Ovary (tissue), 9 donors: Measurements from ENCODE around the gene ELL2. TPM values are rescaled to one million over a fixed set of nuclear protein-coding genes. Genes with fewer than 3 reads are reported as not detected.
"Not testable (repeated sequence)": the region's sequence is repeated elsewhere in the genome, so short reads cannot be mapped to it uniquely, and the experiment has no call there.

ENCODE experiments used
- DNase-seq, 5 donors: peaks; one replicate each; pipeline ENCODE4 v3.0.0-alpha.2; 2019 to 2020
- H3K27ac ChIP-seq, 2 donors: fragments of 200-600 bp; one replicate each; pipeline versions ENCODE4 v1.5.1 to v1.8.0; 2019 to 2022
- H3K27me3 ChIP-seq: fragments of 200-600 bp; one replicate; pipeline ENCODE4 v1.8.0; 2022
- H3K36me3 ChIP-seq: fragments of 200-600 bp; sonication (generic); one replicate; pipeline ENCODE4 v1.5.1; 2019
- H3K4me1 ChIP-seq: one replicate; pipeline ENCODE4 v1.8.1; 2013; ENCODE audit warnings: mild to moderate bottlenecking, moderate library complexity; ENCODE audit not compliant: insufficient read depth
- H3K4me3 ChIP-seq: fragments of 200-600 bp; sonication (generic); one replicate; pipeline ENCODE4 v1.5.1; 2017
- H3K9me3 ChIP-seq, 2 donors: fragments of 200-600 bp in 1 of 2; sonication (generic) in 1 of 2; one replicate each; pipeline versions ENCODE4 v1.5.1 to v1.8.1; 2013 to 2019; ENCODE audit warnings: mild to moderate bottlenecking in 1 of 2, moderate library complexity in 1 of 2
- EP300 ChIP-seq: sonication (generic); formaldehyde crosslinking; IDR thresholded peaks from one replicate; pipeline ENCODE4 v1.6.1; 2017; ENCODE audit warnings: antibody characterized with exemption
- POLR2A ChIP-seq: fragments of 450-650 bp; IDR thresholded peaks from one replicate; pipeline ENCODE4 v1.6.1; 2017; ENCODE audit warnings: antibody characterized with exemption, mild to moderate bottlenecking, moderate library complexity
- WGBS, 3 donors: extraction: QIAGEN DNeasy Blood & Tissue Kit in 1 of 3; methylation state at CpG; one replicate each; pipeline versions ENCODE4 v1.1.5 to v1.1.7; 2013 to 2017; 5-methylcytosine and 5-hydroxymethylcytosine counted together
- intact Hi-C, 4 donors: fragments of 100-400 bp; cut with DNase I; formaldehyde crosslinking; loops; one replicate each; pipeline versions ENCODE4 v1.11.0 to v1.15.1; 2022 to 2023
- polyA plus RNA-seq, 2 donors: library from polyadenylated mRNA; stranded (reverse); fragments of 200-250 nt in 1 of 2; fragments of 350-450 nt in 1 of 2; fragmentation: Illumina TruSeq in 1 of 2; extraction: RNeasy Lipid Tissue Mini Kit (QIAGEN cat#74804) in 1 of 2; gene quantifications; one replicate each; pipeline ENCODE4 v1.2.3, GENCODE V29; 2013 to 2014
- total RNA-seq, 7 donors: library from RNA; depleted of rRNA in 2 of 7; stranded (reverse); fragments of >200 nt in 2 of 7; fragmentation: NEBNext Ultra II Directional in 3 of 7; extraction: Animal tissue kit (Norgen Biotek cat#: 25700) in 3 of 7; gene quantifications; one replicate each; pipeline versions ENCODE4 v1.1.0 to v1.2.4, GENCODE V29; 2016 to 2023
- TF ChIP-seq, protein P1 (sequence below), 3 donors: fragments of 450-650 bp in 2 of 3; fragments of 200-600 bp in 1 of 3; IDR thresholded peaks; one replicate each; pipeline versions ENCODE4 v1.5.1 to v1.8.0; 2016 to 2022; ENCODE audit warnings: antibody characterized with exemption in 3 of 3, mild to moderate bottlenecking in 1 of 3
- donor health status: DM: no; HTN: no; CAD: no; lungs with moderate emphysema.
- donor health status: DM: no; HTN: no; CAD: no.
- donor health status: Bipolar disorder and iron deficiency.
- donor health status: DM: yes; HTN: yes; CAD: no.
- donor health status: DM: no; HTN: no; CAD: no.
- donor health status: DM: yes; HTN: yes; CAD: no.

ELL2 gene
- total and polyA plus RNA-seq, 9 donors = 7.2 to 73.2 (median 25.1) TPM

DNA sequence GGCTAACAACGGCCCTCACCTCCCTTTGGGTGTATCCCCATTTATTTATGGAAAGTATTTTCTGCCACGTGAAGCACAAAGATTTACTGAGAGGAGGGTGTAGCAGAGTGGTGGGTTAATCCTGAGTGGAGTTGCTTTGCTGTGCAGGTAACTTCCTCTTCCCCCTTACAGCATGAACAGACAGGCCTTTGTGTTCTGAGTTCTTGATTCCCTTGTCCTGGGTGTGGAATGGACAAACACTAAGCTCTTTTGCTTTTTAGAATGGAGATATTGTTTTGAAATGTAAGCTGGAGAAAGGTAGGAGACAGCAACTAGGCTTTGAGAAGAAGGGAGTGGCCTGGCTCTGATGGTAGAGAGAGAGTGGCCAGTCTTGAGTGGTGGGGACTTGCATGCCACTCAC, 122.0 kb downstream of the ELL2 start:
- Histone ChIP-seq H3K4me3 (no peak overlapping the region), H3K9me3 (no peaks in the 10 kb centered on the region), H3K27ac (no peak overlapping the region), H3K36me3 (no peaks in the 10 kb centered on the region), H3K4me1 (no peaks in the 10 kb centered on the region), H3K27me3 (no peaks in the 10 kb centered on the region)
- WGBS, 3 donors = 68 to 85% (median 79%) methylated on average over 2 of the region's 2 CpGs
- intact Hi-C loops = loop anchor here in 2 of 4 donors (5.0 to 10.0 kb wide), 2 partner anchors 52 to 55 kb away; no protein-coding TSS in a partner anchor
- TF ChIP-seq EP300 (no peak), POLR2A (no peak)
- TF ChIP-seq, protein P1, sequence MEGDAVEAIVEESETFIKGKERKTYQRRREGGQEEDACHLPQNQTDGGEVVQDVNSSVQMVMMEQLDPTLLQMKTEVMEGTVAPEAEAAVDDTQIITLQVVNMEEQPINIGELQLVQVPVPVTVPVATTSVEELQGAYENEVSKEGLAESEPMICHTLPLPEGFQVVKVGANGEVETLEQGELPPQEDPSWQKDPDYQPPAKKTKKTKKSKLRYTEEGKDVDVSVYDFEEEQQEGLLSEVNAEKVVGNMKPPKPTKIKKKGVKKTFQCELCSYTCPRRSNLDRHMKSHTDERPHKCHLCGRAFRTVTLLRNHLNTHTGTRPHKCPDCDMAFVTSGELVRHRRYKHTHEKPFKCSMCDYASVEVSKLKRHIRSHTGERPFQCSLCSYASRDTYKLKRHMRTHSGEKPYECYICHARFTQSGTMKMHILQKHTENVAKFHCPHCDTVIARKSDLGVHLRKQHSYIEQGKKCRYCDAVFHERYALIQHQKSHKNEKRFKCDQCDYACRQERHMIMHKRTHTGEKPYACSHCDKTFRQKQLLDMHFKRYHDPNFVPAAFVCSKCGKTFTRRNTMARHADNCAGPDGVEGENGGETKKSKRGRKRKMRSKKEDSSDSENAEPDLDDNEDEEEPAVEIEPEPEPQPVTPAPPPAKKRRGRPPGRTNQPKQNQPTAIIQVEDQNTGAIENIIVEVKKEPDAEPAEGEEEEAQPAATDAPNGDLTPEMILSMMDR (IDR thresholded peaks at IDR 0.05) = no peak
- no peak for DNase-seq

DNA sequence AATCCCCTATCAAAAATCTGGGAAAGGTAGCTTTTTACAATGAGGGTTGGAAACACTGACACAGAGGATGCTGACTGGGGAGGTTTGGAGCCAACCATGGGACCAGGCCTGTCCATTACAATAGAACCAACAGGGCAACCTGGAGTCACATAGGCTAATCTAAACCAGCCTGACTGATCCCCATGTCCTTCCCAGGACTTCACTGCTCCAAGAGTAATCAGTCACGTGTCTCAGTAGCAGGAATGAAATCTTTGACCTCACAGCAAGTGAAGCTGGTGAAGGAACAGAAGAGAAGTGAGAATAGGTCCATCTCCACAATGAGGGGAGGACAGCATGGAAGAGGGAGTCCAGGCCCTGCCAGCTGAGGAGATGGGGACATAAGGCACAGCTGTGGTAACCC, 123.1 kb downstream of the ELL2 start:
- H3K4me3 ChIP-seq = no peak overlapping the region
- H3K36me3 ChIP-seq = no peaks in the 10 kb centered on the region
- no peaks in the 10 kb centered on the region for H3K27me3 ChIP-seq
- WGBS, 3 donors = 82 to 92% (median 91%) methylated on average over 1 of the region's 1 CpG
- intact Hi-C loops = loop anchor here in 1 of 4 donors (5.0 kb wide), 1 partner anchor 51 kb away; no protein-coding TSS in a partner anchor
- H3K4me1 ChIP-seq = no peaks in the 10 kb centered on the region
- no peak for DNase-seq
- no peaks in the 10 kb centered on the region for H3K9me3 ChIP-seq
- TF ChIP-seq POLR2A (no peak), EP300 (no peak)
- TF ChIP-seq, protein P1 (IDR thresholded peaks at IDR 0.05) = no peak
- H3K27ac ChIP-seq = no peak overlapping the region

DNA sequence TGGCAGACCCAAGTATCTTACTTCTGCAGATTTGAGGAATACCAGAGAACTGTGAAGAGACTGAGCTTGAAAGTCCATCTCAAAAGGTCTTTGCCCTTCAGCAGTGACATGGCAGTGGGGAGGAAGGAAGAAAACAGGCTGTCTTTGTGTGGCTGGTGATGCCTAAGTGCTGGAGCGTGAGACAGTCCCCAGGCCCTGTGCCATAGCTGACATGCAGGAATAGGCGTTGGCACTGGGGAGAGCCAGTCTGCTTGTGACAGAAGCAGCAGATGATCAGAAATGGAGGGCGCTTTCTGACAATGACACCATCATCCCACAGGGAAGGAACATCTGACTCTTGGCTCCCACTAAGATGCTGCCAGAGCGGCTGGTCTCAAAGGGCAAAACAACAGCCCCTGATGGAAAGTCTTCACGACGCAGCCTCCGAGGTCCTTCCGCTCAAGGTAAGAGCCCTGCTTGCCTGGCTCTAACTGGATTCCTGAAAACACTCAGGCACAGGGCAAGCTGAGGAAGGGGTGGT, 123.6 kb downstream of the ELL2 start:
- DNase-seq = no peak
- Histone ChIP-seq H3K36me3 (no peaks in the 10 kb centered on the region), H3K4me1 (no peaks in the 10 kb centered on the region), H3K27ac (no peak overlapping the region), H3K9me3 (no peaks in the 10 kb centered on the region), H3K27me3 (no peaks in the 10 kb centered on the region), H3K4me3 (no peak overlapping the region)
- TF ChIP-seq EP300 (no peak), POLR2A (no peak)
- TF ChIP-seq, protein P1 (IDR thresholded peaks at IDR 0.05) = no peak
- WGBS, 3 donors = 89 to 98% (median 96%) methylated on average over 8 of the region's 8 CpGs
- intact Hi-C loops = loop anchor here in 1 of 4 donors (5.0 kb wide), 1 partner anchor 51 kb away; no protein-coding TSS in a partner anchor

DNA sequence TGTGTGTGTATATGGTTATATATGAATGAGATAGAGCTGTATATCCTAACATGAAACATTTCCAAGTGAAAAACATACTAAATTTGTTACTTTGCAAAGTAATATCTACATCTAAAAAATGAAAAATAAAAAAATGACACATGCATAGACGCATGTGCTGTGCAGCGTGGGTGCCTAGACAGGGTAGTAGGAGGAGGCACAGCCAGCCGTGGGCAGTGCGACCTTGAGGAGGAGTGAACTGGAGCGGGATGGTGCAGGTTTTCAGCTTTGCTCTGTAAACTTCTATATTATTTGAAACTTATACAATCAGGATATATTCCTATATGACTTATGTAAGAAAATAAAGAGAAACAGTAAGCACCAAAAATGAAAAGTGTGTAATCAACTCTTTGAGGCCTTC, 124.2 kb downstream of the ELL2 start:
- H3K4me3 ChIP-seq = no peak overlapping the region
- WGBS, 3 donors = 77 to 86% (median 82%) methylated on average over 5 of the region's 5 CpGs
- TF ChIP-seq EP300 = no peak
- TF ChIP-seq, protein P1 (IDR thresholded peaks at IDR 0.05) = no peak
- TF ChIP-seq POLR2A = no peak
- no peak overlapping the region for H3K27ac ChIP-seq
- no peaks in the 10 kb centered on the region for H3K9me3 ChIP-seq
- intact Hi-C loops = loop anchor here in 1 of 4 donors (5.0 kb wide), 1 partner anchor 50 kb away; no protein-coding TSS in a partner anchor
- DNase-seq = no peak
- no peaks in the 10 kb centered on the region for H3K36me3 ChIP-seq
- H3K27me3 ChIP-seq = no peaks in the 10 kb centered on the region
- H3K4me1 ChIP-seq = no peaks in the 10 kb centered on the region

DNA sequence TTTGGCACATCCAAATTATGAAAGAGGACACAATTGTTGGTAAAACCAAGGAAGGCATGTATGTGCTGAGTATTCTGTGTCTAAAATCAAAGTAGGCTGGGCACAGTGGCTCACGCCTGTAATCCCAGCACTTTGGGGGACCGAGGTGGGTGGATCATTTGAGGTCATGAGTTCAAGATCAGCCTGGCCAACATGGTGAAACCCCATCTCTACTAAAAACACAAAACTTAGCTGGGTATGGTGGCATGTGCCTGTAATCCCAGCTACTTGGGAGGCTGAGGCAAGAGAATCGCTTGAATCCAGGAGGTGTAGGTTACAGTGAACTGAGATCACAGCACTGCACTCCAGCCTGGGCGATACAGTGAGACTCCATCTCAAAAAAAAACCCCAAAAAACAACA, 124.7 kb downstream of the ELL2 start:
- H3K4me1 ChIP-seq, H3K27ac ChIP-seq, H3K27me3 ChIP-seq, H3K36me3 ChIP-seq, H3K4me3 ChIP-seq, H3K9me3 ChIP-seq, DNase-seq: not testable (repeated sequence)
- 92 to 95% (median 93%) methylated on average over 4 of the region's 4 CpGs for WGBS, 3 donors
- intact Hi-C loops = loop anchor here in 1 of 4 donors (5.0 kb wide), 1 partner anchor 50 kb away; no protein-coding TSS in a partner anchor
